ENCODE data around the gene CMTM3. TPM values are rescaled to one million over a fixed set of nuclear protein-coding genes. Genes with fewer than 3 reads are reported as not detected.

Gene CMTM3
- total RNA-seq, 1 experiment from 2014 or later: 39.2 TPM

GRCh38 chr16:66603537-66604375 lies 748 bp upstream of the CMTM3 start:
- Histone ChIP-seq H3K9ac (ENCODE audit: extremely low read depth, insufficient read length, low read length) (peak overlapping the region; percentile 55), H2BK15ac (ENCODE audit: low read depth, low read length) (no peak overlapping the region), H3K27me3 (ENCODE audit: insufficient read depth, low read length) (no peaks in the 10 kb centered on the region), H2AFZ (ENCODE audit: low read length) (no peak overlapping the region), H3K9me3 (ENCODE audit: control insufficient read depth, low read depth, low read length) (no peaks in the 10 kb centered on the region), H3K18ac (ENCODE audit: insufficient read length, low read depth, low read length) (peak overlapping the region; percentile 86), H3K4me1 (ENCODE audit: insufficient read depth, low read length) (no peaks in the 10 kb centered on the region), H3K14ac (ENCODE audit: insufficient read depth, low read length) (peak overlapping the region; percentile 86), H2BK5ac (ENCODE audit: insufficient read length, low read length) (no peak overlapping the region), H3K27ac (ENCODE audit: insufficient read length, low read depth, low read length) (no peak overlapping the region), H4K8ac (replicated peaks; ENCODE audit: insufficient read length, low read depth, low read length) (no peak overlapping the region), H2BK12ac (ENCODE audit: insufficient read length, low read depth, low read length) (no peak overlapping the region), H3K23me2 (ENCODE audit: insufficient read length, low read depth, low read length, poor library complexity, severe bottlenecking) (peaks cover 11% of the 10 kb centered on the region), H4K20me1 (ENCODE audit: control insufficient read depth, insufficient read depth, insufficient read length) (no peaks in the 10 kb centered on the region), H3T11ph (ENCODE audit: low read length) (no peak overlapping the region), H3K79me1 (ENCODE audit: insufficient read depth, low read depth, low read length, poor library complexity, severe bottlenecking) (no peaks in the 10 kb centered on the region), H3K56ac (ENCODE audit: insufficient read length, low read depth, low read length) (no peak overlapping the region), H2AK5ac (ENCODE audit: insufficient read length, low read length) (no peak overlapping the region), H4K91ac (ENCODE audit: insufficient read length, low read depth, low read length) (no peak overlapping the region), H2BK20ac (ENCODE audit: low read depth, low read length, poor library complexity, severe bottlenecking) (no peak overlapping the region), H3K79me2 (ENCODE audit: insufficient read depth, low read length) (no peaks in the 10 kb centered on the region), H3K4me2 (ENCODE audit: insufficient read depth, insufficient read length, low read length) (peak overlapping the region; percentile 82), H4K5ac (ENCODE audit: insufficient read length, low read depth, low read length) (no peak overlapping the region), H2BK120ac (ENCODE audit: low read depth, low read length, poor library complexity, severe bottlenecking) (no peak overlapping the region), H3K4ac (ENCODE audit: low read depth, low read length) (no peak overlapping the region), H3K23ac (ENCODE audit: insufficient read length, low read depth, low read length) (no peak overlapping the region)
- TF ChIP-seq CTCF (conservative IDR thresholded peaks at IDR 0.05): no peak
- Mint-ChIP-seq H3K36me3 (ENCODE audit: insufficient read depth in 1 of 3, low read depth in 3 of 3) (peaks cover 0 to 2% (median 0%) of the 10 kb centered on the region in 3 experiments; a peak in 3 of 7 replicates), H3K9me3 (no peaks in the 10 kb centered on the region), H3K27ac (peak overlapping the region; percentile 83 to 98 (median 97)), H3K27me3 (ENCODE audit: low read depth) (peaks cover 9% of the 10 kb centered on the region), H3K4me3 (peak overlapping the region; percentile 79 to 91), H3K4me1 (peaks cover 19 to 27% of the 10 kb centered on the region in 2 experiments)
- no CpG with 5 or more reads among the region's 32 CpGs for WGBS (ENCODE audit: extremely low coverage, insufficient read length, low lambda C conversion rate)
- peak; percentile 80 for DNase-seq
